ENCODE measurements around the gene ADAM8.

Gene ADAM8

DNA sequence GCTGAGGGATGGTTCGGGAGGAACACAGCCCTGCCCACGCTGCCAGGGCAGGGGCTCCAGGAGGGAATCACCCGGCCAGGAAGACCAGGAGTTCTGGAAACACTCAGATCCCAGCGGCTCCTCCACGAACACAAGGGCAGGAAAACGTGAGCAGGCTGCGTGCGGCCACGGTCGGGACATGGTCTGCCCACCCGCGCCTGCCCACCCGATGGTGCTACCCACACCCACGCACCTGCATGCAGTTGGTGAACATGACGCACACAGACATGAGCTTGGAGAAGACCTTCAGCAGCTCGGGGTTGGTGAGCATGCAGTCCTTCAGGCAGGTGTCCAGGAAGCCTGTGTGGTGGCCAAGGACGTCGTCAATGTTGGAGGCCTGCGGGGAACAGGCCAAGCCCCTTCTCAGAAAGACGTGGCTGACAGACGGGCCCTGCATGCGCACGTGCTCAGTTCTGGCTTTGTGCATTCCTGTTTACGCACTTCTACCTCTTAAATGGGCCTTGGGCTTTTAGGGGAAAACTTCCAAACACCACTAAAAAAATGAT, 6.2 kb upstream of the ADAM8 start:
- no CpG with 5 or more reads among the region's 24 CpGs for WGBS (ENCODE audit: insufficient coverage, insufficient read length)
- H3K36me3 ChIP-seq (ENCODE audit: control insufficient read depth, insufficient read depth, low read length): peaks cover 34% of the 10 kb centered on the region

DNA sequence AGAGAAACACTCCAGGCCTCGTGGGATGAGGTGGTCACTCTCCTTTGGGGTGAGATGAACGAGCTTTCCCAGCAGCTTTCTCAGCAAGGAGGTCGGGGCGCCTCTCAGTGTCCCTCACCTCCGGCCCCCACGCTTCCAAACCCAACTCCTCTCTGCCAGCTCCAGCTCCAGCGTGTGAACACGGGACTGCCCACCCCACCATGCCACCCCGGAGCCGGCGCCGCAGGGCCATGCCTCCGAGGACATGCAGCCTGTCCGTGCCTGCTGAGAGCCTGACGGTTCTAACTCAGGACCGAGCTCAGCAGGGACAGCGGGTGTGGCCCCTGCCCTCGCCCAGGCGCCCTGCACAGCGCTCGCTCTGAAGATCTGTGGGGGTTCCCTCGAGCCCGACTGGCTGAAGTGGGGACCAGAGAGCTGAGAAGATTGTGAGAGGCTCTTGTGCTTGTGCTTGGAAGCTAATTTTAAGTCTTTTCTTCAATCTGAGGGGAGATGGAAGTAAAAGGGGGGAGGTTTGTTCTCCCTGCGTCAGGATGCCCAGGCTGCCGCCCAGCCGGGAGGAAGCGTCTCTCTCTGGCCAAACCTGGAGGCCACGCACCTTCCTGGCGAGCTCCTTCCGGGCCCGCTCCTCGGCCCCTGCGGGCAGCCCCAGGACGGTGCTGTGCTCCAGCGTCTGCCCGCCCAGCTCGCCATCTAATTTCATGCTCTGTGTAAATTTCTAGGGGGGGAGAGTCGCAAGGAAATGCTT, 5.1 kb upstream of the ADAM8 start:
- no peak for DNase-seq (ENCODE audit: low read depth, low spot score)
- Histone ChIP-seq H3K4me1 (ENCODE audit: control insufficient read depth, insufficient read depth, low read length) (peaks cover 2% of the 10 kb centered on the region; the same call in 1 of the 2 replicates), H3K27me3 (ENCODE audit: control insufficient read depth, insufficient read depth, low read length) (no peaks in the 10 kb centered on the region), H3K9me3 (ENCODE audit: control insufficient read depth, insufficient read depth, low read length) (no peaks in the 10 kb centered on the region), H3K27ac (ENCODE audit: low read length) (no peak overlapping the region), H3K36me3 (ENCODE audit: control insufficient read depth, insufficient read depth, low read length) (peaks cover 31% of the 10 kb centered on the region), H3K4me3 (ENCODE audit: low read length) (no peak overlapping the region)
- WGBS (ENCODE audit: insufficient coverage, insufficient read length): no CpG with 5 or more reads among the region's 38 CpGs

More for the DNA sequence above, 6.2 kb upstream of the ADAM8 start:
- Histone ChIP-seq H3K27me3 (ENCODE audit: control insufficient read depth, insufficient read depth, low read length) (no peaks in the 10 kb centered on the region), H3K27ac (ENCODE audit: low read length) (no peak overlapping the region), H3K9me3 (ENCODE audit: control insufficient read depth, insufficient read depth, low read length) (no peaks in the 10 kb centered on the region), H3K4me1 (ENCODE audit: control insufficient read depth, insufficient read depth, low read length) (no peaks in the 10 kb centered on the region), H3K4me3 (ENCODE audit: low read length) (no peak overlapping the region)
- DNase-seq (ENCODE audit: low read depth, low spot score): no peak

GRCh38 chr10:133281084-133281483, 4.4 kb upstream of the ADAM8 start:
- Histone ChIP-seq H3K36me3 (ENCODE audit: control insufficient read depth, insufficient read depth, low read length) (peaks cover 28% of the 10 kb centered on the region), H3K27ac (ENCODE audit: low read length) (no peak overlapping the region)
- no CpG with 5 or more reads among the region's 15 CpGs for WGBS (ENCODE audit: insufficient coverage, insufficient read length)

GRCh38 chr10:133280391-133281059, 3.9 kb upstream of the ADAM8 start:
- peaks cover 28% of the 10 kb centered on the region for H3K36me3 ChIP-seq (ENCODE audit: control insufficient read depth, insufficient read depth, low read length)
- peaks cover 5% of the 10 kb centered on the region for H3K4me1 ChIP-seq (ENCODE audit: control insufficient read depth, insufficient read depth, low read length)
- no peak for DNase-seq (ENCODE audit: low read depth, low spot score)
- no peaks in the 10 kb centered on the region for H3K9me3 ChIP-seq (ENCODE audit: control insufficient read depth, insufficient read depth, low read length)
- no peak overlapping the region for H3K4me3 ChIP-seq (ENCODE audit: low read length)
- H3K27ac ChIP-seq (ENCODE audit: low read length): no peak overlapping the region
- H3K27me3 ChIP-seq (ENCODE audit: control insufficient read depth, insufficient read depth, low read length): no peaks in the 10 kb centered on the region
- no CpG with 5 or more reads among the region's 10 CpGs for WGBS (ENCODE audit: insufficient coverage, insufficient read length)

More at GRCh38 chr10:133281084-133281483, 4.4 kb upstream of the ADAM8 start:
- Histone ChIP-seq H3K9me3 (ENCODE audit: control insufficient read depth, insufficient read depth, low read length) (no peaks in the 10 kb centered on the region), H3K4me3 (ENCODE audit: low read length) (no peak overlapping the region), H3K27me3 (ENCODE audit: control insufficient read depth, insufficient read depth, low read length) (no peaks in the 10 kb centered on the region), H3K4me1 (ENCODE audit: control insufficient read depth, insufficient read depth, low read length) (peaks cover 3% of the 10 kb centered on the region; the same call in 1 of the 2 replicates)
- DNase-seq (ENCODE audit: low read depth, low spot score): no peak

GRCh38 chr10:133279326-133280226, 2.9 kb upstream of the ADAM8 start:
- Histone ChIP-seq H3K4me3 (ENCODE audit: low read length) (no peak overlapping the region), H3K27ac (ENCODE audit: low read length) (no peak overlapping the region), H3K4me1 (ENCODE audit: control insufficient read depth, insufficient read depth, low read length) (peaks cover 5% of the 10 kb centered on the region), H3K27me3 (ENCODE audit: control insufficient read depth, insufficient read depth, low read length) (no peaks in the 10 kb centered on the region), H3K9me3 (ENCODE audit: control insufficient read depth, insufficient read depth, low read length) (no peaks in the 10 kb centered on the region), H3K36me3 (ENCODE audit: control insufficient read depth, insufficient read depth, low read length) (peaks cover 24% of the 10 kb centered on the region)
- WGBS (ENCODE audit: insufficient coverage, insufficient read length): no CpG with 5 or more reads among the region's 24 CpGs
- no peak for DNase-seq (ENCODE audit: low read depth, low spot score)

DNA sequence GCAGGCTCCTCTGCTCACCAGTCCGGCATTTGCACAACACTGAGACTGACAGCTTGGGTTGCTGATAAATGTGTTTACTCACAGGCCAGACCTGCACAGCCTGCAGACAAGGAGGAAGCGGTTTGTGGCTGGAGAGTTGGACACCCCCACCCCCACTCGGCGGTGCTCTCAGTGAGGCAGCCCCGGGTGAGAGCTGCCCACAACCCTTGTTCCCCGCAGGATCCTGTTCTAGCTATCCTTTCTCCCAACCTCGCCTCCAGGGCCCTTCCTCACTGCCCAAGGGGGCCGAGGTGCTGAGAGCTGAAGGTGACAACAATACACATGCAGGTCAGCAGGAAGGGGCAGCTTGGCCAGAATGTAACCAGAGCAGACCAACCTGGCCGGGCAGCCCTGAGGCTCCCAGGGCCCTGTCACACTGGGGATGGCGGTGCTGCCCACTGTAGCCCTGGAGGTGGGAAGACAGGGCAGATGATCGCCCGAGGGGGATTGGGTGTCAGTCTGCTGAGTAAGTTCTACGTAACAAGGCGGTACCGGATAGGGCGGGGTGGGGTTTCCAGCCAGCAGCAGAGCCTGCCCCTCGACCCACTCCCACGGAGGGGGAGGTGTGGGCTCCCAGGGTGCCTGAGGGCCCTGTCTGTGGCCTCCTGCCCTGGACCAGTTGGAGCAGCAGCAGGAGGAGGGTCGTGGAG, 2.1 kb upstream of the ADAM8 start:
- WGBS (ENCODE audit: insufficient coverage, insufficient read length): no CpG with 5 or more reads among the region's 19 CpGs
- Histone ChIP-seq H3K4me1 (ENCODE audit: control insufficient read depth, insufficient read depth, low read length) (peaks cover 5% of the 10 kb centered on the region), H3K27me3 (ENCODE audit: control insufficient read depth, insufficient read depth, low read length) (no peaks in the 10 kb centered on the region), H3K27ac (ENCODE audit: low read length) (no peak overlapping the region), H3K36me3 (ENCODE audit: control insufficient read depth, insufficient read depth, low read length) (peaks cover 17% of the 10 kb centered on the region), H3K4me3 (ENCODE audit: low read length) (no peak overlapping the region), H3K9me3 (ENCODE audit: control insufficient read depth, insufficient read depth, low read length) (no peaks in the 10 kb centered on the region)
- no peak for DNase-seq (ENCODE audit: low read depth, low spot score)

DNA sequence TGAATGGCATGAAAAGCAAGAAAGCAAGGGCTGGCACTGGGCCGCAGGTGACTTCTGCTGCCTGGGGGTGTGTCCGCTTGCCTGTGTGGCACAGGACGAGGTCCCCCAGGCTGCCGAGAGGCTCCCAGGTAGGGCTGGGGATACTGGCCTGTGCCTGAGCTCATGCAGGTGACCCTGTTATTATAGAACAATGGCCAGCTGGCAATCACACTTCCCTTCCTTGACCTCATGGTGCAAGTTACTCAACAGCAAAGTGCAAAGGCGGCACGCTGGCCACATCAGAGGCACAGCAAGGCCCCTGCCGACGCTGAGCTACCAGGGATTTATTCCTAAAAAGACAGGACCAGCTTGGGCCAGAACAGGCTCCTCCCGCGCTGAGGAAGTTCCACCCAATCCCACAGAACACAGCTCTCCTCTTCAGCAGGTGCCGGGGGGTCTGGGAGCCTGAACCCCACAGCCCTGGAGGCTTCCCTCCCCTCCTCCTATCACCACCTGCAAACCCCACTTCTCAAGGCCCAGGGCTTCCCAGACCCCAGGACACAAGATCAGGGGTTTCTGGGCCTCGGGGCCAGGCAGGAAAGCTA, 1.4 kb upstream of the ADAM8 start:
- Histone ChIP-seq H3K36me3 (ENCODE audit: control insufficient read depth, insufficient read depth, low read length) (peaks cover 12% of the 10 kb centered on the region), H3K4me3 (ENCODE audit: low read length) (no peak overlapping the region), H3K4me1 (ENCODE audit: control insufficient read depth, insufficient read depth, low read length) (peaks cover 5% of the 10 kb centered on the region), H3K27ac (ENCODE audit: low read length) (no peak overlapping the region), H3K9me3 (ENCODE audit: control insufficient read depth, insufficient read depth, low read length) (no peaks in the 10 kb centered on the region), H3K27me3 (ENCODE audit: control insufficient read depth, insufficient read depth, low read length) (no peaks in the 10 kb centered on the region)
- DNase-seq (ENCODE audit: low read depth, low spot score): no peak
- WGBS (ENCODE audit: insufficient coverage, insufficient read length): no CpG with 5 or more reads among the region's 12 CpGs

GRCh38 chr10:133277277-133277992, 767 bp upstream of the ADAM8 start:
- no CpG with 5 or more reads among the region's 25 CpGs for WGBS (ENCODE audit: insufficient coverage, insufficient read length)
- no peak for DNase-seq (ENCODE audit: low read depth, low spot score)
- Histone ChIP-seq H3K4me1 (ENCODE audit: control insufficient read depth, insufficient read depth, low read length) (peaks cover 5% of the 10 kb centered on the region), H3K36me3 (ENCODE audit: control insufficient read depth, insufficient read depth, low read length) (peaks cover 7% of the 10 kb centered on the region; the same call in 1 of the 2 replicates), H3K27me3 (ENCODE audit: control insufficient read depth, insufficient read depth, low read length) (no peaks in the 10 kb centered on the region), H3K9me3 (ENCODE audit: control insufficient read depth, insufficient read depth, low read length) (no peaks in the 10 kb centered on the region), H3K27ac (ENCODE audit: low read length) (no peak overlapping the region), H3K4me3 (ENCODE audit: low read length) (no peak overlapping the region)

DNA sequence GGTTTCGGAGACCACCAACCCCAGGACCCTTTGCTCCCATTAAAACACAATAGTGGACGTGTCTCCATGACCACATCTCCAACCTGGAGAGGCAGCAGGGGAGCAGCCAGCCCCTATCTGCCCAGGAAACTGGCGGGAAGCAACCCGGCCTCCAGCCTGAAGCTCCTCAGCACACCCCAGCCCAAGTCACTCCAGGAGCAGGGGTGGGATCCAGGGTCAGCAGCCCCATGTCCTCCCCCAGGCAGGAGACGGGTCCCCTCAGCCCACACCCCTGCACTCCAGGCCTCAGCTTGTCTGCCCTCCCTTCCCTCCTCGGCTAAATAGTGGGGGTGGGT, 601 bp downstream of the ADAM8 start:
- H3K4me1 ChIP-seq (ENCODE audit: control insufficient read depth, insufficient read depth, low read length): peaks cover 7% of the 10 kb centered on the region
- WGBS (ENCODE audit: insufficient coverage, insufficient read length): no CpG with 5 or more reads among the region's 6 CpGs
- H3K27ac ChIP-seq (ENCODE audit: low read length): no peak overlapping the region
- H3K27me3 ChIP-seq (ENCODE audit: control insufficient read depth, insufficient read depth, low read length): no peaks in the 10 kb centered on the region
- H3K4me3 ChIP-seq (ENCODE audit: low read length): no peak overlapping the region
- DNase-seq (ENCODE audit: low read depth, low spot score): no peak
- peaks cover under 1% of the 10 kb centered on the region; the same call in 1 of the 2 replicates for H3K36me3 ChIP-seq (ENCODE audit: control insufficient read depth, insufficient read depth, low read length)
- H3K9me3 ChIP-seq (ENCODE audit: control insufficient read depth, insufficient read depth, low read length): no peaks in the 10 kb centered on the region

Measured in iPS DF 6.9 (cell line).